Ramos (cell line): ENCODE data around the gene FIGNL2.

Experiments
- in situ Hi-C: fragments of 300-500 bp; cut with MboI; formaldehyde crosslinking; loops from one replicate; pipeline ENCODE4 v1.14.3; 2022; ENCODE audit warnings: low sequenced_read_pairs; ENCODE audit not compliant: unreplicated experiment

The FIGNL2 gene

GRCh38 chr12:51862947-51863346 is 14.4 kb upstream of the FIGNL2 start:
- in situ Hi-C loops: no loop called here

GRCh38 chr12:51860986-51861385 is 12.5 kb upstream of the FIGNL2 start:
- in situ Hi-C loops: no loop called here

- in situ Hi-C loops: no loop called here
Observed at GRCh38 chr12:51855586-51856428, 7.3 kb upstream of the FIGNL2 start.

- in situ Hi-C loops: no loop called here
Observed at GRCh38 chr12:51852404-51853137, 4.1 kb upstream of the FIGNL2 start.

- in situ Hi-C loops: no loop called here
Observed at GRCh38 chr12:51851413-51852124, 3.1 kb upstream of the FIGNL2 start.

- in situ Hi-C loops: no loop called here
Observed at GRCh38 chr12:51850965-51851299, 2.4 kb upstream of the FIGNL2 start.

- in situ Hi-C loops: no loop called here
Observed at GRCh38 chr12:51850081-51850964, 1.8 kb upstream of the FIGNL2 start.

GRCh38 chr12:51848841-51849735 is 570 bp upstream of the FIGNL2 start:
- in situ Hi-C loops: loop anchor here (25.0 kb wide), 1 partner anchor 437 kb away; the partner anchor contains the start of gene SLC4A8

- in situ Hi-C loops: loop anchor here (25.0 kb wide), 1 partner anchor 435 kb away; the partner anchor contains the start of gene SLC4A8
Observed at GRCh38 chr12:51847643-51848325, 734 bp downstream of the FIGNL2 start.

GRCh38 chr12:51846911-51847642 is 1.4 kb downstream of the FIGNL2 start:
- in situ Hi-C loops: loop anchor here (25.0 kb wide), 1 partner anchor 435 kb away; the partner anchor contains the start of gene SLC4A8

GRCh38 chr12:51846271-51846691 is 2.2 kb downstream of the FIGNL2 start:
- in situ Hi-C loops: loop anchor here (25.0 kb wide), 1 partner anchor 434 kb away; the partner anchor contains the start of gene SLC4A8

GRCh38 chr12:51845482-51845881 is 3.0 kb downstream of the FIGNL2 start:
- in situ Hi-C loops: loop anchor here (25.0 kb wide), 1 partner anchor 433 kb away; the partner anchor contains the start of gene SLC4A8

GRCh38 chr12:51844854-51845253 is 3.7 kb downstream of the FIGNL2 start:
- in situ Hi-C loops: loop anchor here (25.0 kb wide), 1 partner anchor 433 kb away; the partner anchor contains the start of gene SLC4A8

GRCh38 chr12:51841727-51842126 is 6.8 kb downstream of the FIGNL2 start:
- in situ Hi-C loops: loop anchor here (25.0 kb wide), 1 partner anchor 429 kb away; the partner anchor contains the start of gene SLC4A8

- in situ Hi-C loops: loop anchor here (25.0 kb wide), 1 partner anchor 429 kb away; the partner anchor contains the start of gene SLC4A8
Observed at GRCh38 chr12:51840966-51841365, 7.6 kb downstream of the FIGNL2 start.

- in situ Hi-C loops: loop anchor here (25.0 kb wide), 1 partner anchor 427 kb away; the partner anchor contains the start of gene SLC4A8
Observed at GRCh38 chr12:51839310-51839947, 9.1 kb downstream of the FIGNL2 start.
